Chondrocyte (in vitro differentiated cells): ENCODE results near the gene KLKB1. TPM values are rescaled to one million over a fixed set of nuclear protein-coding genes. Genes with fewer than 3 reads are reported as not detected.

Experiments used
- DNase-seq: peaks from one replicate; pipeline ENCODE4 v3.0.0; 2021; ENCODE audit warnings: mixed read lengths, low spot score
- H3K27ac Mint-ChIP-seq: one replicate; pipeline ENCODE4 v1.8.0; 2021; ENCODE audit warnings: mild to moderate bottlenecking, moderate library complexity, mixed read lengths; ENCODE audit not compliant: unreplicated experiment
- H3K27me3 Mint-ChIP-seq: 2 replicates; pipeline ENCODE4 v1.8.0; 2021; ENCODE audit warnings: low read depth, mixed read lengths
- H3K36me3 Mint-ChIP-seq: 2 replicates; pipeline ENCODE4 v1.8.0; 2021; ENCODE audit warnings: low read depth, mixed read lengths
- H3K4me1 Mint-ChIP-seq: 2 replicates; pipeline ENCODE4 v1.8.0; 2021; ENCODE audit warnings: low read depth, mild to moderate bottlenecking, mixed read lengths
- H3K4me3 Mint-ChIP-seq: one replicate; pipeline ENCODE4 v1.8.0; 2021; ENCODE audit warnings: mild to moderate bottlenecking, moderate library complexity, mixed read lengths; ENCODE audit not compliant: unreplicated experiment
- H3K9me3 Mint-ChIP-seq: 2 replicates; pipeline ENCODE4 v1.8.0; 2021; ENCODE audit warnings: low read depth, mixed read lengths
- CTCF ChIP-seq: fragments of 200-600 bp; sonication (generic); IDR thresholded peaks from 2 replicates; pipeline ENCODE4 v1.5.0; 2021; ENCODE audit warnings: antibody characterized with exemption, mild to moderate bottlenecking, moderate library complexity
- total RNA-seq: library from RNA; stranded (reverse); gene quantifications from 3 replicates; pipeline ENCODE4 v1.2.1, GENCODE V29; 2021

Gene KLKB1
- total RNA-seq, 1 donor from 2014 or later: 0.17 TPM

- Mint-ChIP-seq H3K9me3 (no peaks in the 10 kb centered on the region), H3K27me3 (no peaks in the 10 kb centered on the region), H3K4me1 (no peaks in the 10 kb centered on the region), H3K36me3 (peaks cover 7% of the 10 kb centered on the region), H3K4me3 (no peak overlapping the region), H3K27ac (no peak overlapping the region)
- no peak for DNase-seq
- peak; percentile 75 for TF ChIP-seq CTCF
Observed at GRCh38 chr4:186201535-186202230, 25.6 kb upstream of the KLKB1 start.

- H3K36me3 Mint-ChIP-seq: no peaks in the 10 kb centered on the region
- no peak for DNase-seq
- no peaks in the 10 kb centered on the region for H3K9me3 Mint-ChIP-seq
- no peak overlapping the region for H3K27ac Mint-ChIP-seq
- no peak for TF ChIP-seq CTCF
- H3K4me1 Mint-ChIP-seq: no peaks in the 10 kb centered on the region
- H3K4me3 Mint-ChIP-seq: no peak overlapping the region
- no peaks in the 10 kb centered on the region for H3K27me3 Mint-ChIP-seq
Observed at GRCh38 chr4:186202490-186203140, 24.7 kb upstream of the KLKB1 start.

- no peaks in the 10 kb centered on the region for H3K27me3 Mint-ChIP-seq
- H3K36me3 Mint-ChIP-seq: no peaks in the 10 kb centered on the region
- peaks cover 1% of the 10 kb centered on the region for H3K9me3 Mint-ChIP-seq
- no peak for DNase-seq
- no peak overlapping the region for H3K4me3 Mint-ChIP-seq
- no peak for TF ChIP-seq CTCF
- no peak overlapping the region for H3K27ac Mint-ChIP-seq
- H3K4me1 Mint-ChIP-seq: no peaks in the 10 kb centered on the region
Observed at GRCh38 chr4:186203406-186203805, 23.9 kb upstream of the KLKB1 start.

- no peak for TF ChIP-seq CTCF
- no peak overlapping the region for H3K4me3 Mint-ChIP-seq
- H3K27ac Mint-ChIP-seq: no peak overlapping the region
- no peak for DNase-seq
- no peaks in the 10 kb centered on the region for H3K27me3 Mint-ChIP-seq
- H3K36me3 Mint-ChIP-seq: peaks cover 7% of the 10 kb centered on the region
- peaks cover 8% of the 10 kb centered on the region for H3K9me3 Mint-ChIP-seq
- no peaks in the 10 kb centered on the region for H3K4me1 Mint-ChIP-seq
Observed at GRCh38 chr4:186204103-186204559, 23.2 kb upstream of the KLKB1 start.

GRCh38 chr4:186204686-186205085, 22.6 kb upstream of the KLKB1 start:
- no peaks in the 10 kb centered on the region for H3K27me3 Mint-ChIP-seq
- H3K4me3 Mint-ChIP-seq: no peak overlapping the region
- no peak for DNase-seq
- H3K36me3 Mint-ChIP-seq: peaks cover 11% of the 10 kb centered on the region
- TF ChIP-seq CTCF: no peak
- no peak overlapping the region for H3K27ac Mint-ChIP-seq
- H3K9me3 Mint-ChIP-seq: peaks cover 11% of the 10 kb centered on the region
- no peaks in the 10 kb centered on the region for H3K4me1 Mint-ChIP-seq
